ENCODE results near the gene MAN1B1. TPM values are rescaled to one million over a fixed set of nuclear protein-coding genes. Genes with fewer than 3 reads are reported as not detected.

Gene MAN1B1
- polyA plus RNA-seq, 2 of the 4 experiments (the other 2 are of a cell fraction) = 31.7 to 48.6 TPM

DNA sequence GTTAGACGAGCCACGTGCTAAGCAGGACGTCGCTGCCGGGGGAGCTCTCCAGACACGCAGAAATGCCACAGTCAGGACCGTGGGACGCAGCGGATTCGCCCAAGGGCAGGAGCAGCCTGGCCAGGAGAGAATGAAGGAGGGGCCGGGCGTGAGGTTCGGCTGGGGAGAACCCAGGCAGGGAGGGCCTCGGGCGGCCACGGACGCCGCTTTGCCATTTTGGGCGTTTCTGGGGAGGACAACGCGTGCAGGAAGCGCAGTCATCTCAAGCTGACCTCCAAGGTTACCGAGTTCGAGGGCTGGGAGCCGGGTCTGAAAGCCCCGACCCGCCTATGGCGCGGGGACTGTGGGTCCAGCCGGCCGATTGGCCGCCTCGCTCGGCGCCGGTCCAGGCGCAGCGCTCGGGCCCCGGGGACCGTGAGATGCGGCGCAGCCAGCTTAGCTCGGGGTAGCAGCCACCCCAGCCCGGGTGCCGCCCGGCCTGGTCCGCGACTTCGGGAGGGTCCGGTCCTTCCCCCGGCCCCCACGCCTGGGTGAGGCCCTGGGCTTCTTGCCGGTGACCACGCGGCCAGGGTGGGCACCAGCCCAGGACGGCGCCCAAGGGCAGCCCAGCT is 760 bp upstream of the MAN1B1 start:
- POLR2A ChIA-PET = interaction anchor here (0.9 to 2.5 kb wide), 16 partner anchors 9 to 156 kb away, joined by 3 to 19 read pairs (median 4); partner anchors contain the start of genes DPP7, NPDC1, PAXX and SAPCD2
- FAIRE-seq = no peak

DNA sequence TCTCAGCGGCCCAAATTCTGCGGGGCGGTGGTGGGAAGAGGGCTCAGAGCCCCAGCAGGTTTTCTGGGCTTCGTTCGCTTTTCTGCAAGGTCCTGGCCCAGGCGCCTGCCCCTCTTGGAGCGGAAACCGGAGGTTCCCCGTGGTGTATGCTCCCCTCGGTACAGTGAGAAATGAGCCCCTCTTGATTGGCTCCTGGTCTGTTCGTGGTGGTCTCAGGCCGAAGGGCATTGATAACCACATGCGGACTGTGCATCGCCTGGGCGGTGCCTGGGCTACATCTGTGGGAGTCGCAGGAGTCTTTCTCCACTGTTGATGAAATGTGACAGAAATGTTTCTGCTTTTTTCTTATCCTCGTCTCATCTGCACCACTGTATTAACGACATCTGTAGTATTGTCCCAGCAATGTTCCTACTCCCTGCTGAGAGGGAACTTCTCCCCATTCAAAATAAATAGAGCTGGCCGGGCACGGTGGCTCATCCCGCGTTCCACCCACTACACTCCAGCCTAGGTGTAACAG is 682 bp downstream of the MAN1B1 start:
- 58% methylated on average over 13 of the region's 22 CpGs for WGBS (ENCODE audit: missing lambda C conversion rate)
- Histone ChIP-seq H3K4me3 (peak overlapping the region; percentile 82), H3K27ac (peak overlapping the region; percentile 89 to 92), H3K9me3 (no peaks in the 10 kb centered on the region), H3K4me1 (peaks cover 41% of the 10 kb centered on the region), H3K4me2 (peak overlapping the region; percentile 99)
- ChIA-PET CTCF (interaction anchor here (1.0 to 24.0 kb wide), 16 partner anchors 9 to 150 kb away, joined by 3 to 321 read pairs (median 7); partner anchors contain the start of genes NPDC1, RNF224, SAPCD2 and UAP1L1), POLR2A (interaction anchor here (0.6 to 2.5 kb wide), 13 partner anchors 10 to 153 kb away, joined by 3 to 19 read pairs (median 4); partner anchors contain the start of genes DPP7, SAPCD2, TPRN and TUBB4B)
- no peak for TF ChIP-seq ZSCAN20 (CRISPR knock-in tag; IDR thresholded peaks at IDR 0.05)
- TF ChIP-seq, protein P1, sequence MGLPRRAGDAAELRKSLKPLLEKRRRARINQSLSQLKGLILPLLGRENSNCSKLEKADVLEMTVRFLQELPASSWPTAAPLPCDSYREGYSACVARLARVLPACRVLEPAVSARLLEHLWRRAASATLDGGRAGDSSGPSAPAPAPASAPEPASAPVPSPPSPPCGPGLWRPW (IDR thresholded peaks at IDR 0.05) = no peak
- no peak for TF ChIP-seq FOSB (CRISPR knock-in tag; IDR thresholded peaks at IDR 0.05)
- no peak for TF ChIP-seq ZNF302 (CRISPR knock-in tag; IDR thresholded peaks at IDR 0.05)
- no peak for TF ChIP-seq SMC3 (IDR thresholded peaks at IDR 0.05)
- no peak for TF ChIP-seq BHLHE40 (IDR thresholded peaks at IDR 0.05; ENCODE audit: low read depth, low read length)
- TF ChIP-seq RNF2 (IDR thresholded peaks at IDR 0.05; ENCODE audit: borderline replicate concordance, low read depth) = no peak
- TF ChIP-seq CBX8 (IDR thresholded peaks at IDR 0.05) = no peak
- TF ChIP-seq, protein P2, sequence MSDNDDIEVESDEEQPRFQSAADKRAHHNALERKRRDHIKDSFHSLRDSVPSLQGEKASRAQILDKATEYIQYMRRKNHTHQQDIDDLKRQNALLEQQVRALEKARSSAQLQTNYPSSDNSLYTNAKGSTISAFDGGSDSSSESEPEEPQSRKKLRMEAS (IDR thresholded peaks at IDR 0.05) = no peak
- TF ChIP-seq, protein P3, sequence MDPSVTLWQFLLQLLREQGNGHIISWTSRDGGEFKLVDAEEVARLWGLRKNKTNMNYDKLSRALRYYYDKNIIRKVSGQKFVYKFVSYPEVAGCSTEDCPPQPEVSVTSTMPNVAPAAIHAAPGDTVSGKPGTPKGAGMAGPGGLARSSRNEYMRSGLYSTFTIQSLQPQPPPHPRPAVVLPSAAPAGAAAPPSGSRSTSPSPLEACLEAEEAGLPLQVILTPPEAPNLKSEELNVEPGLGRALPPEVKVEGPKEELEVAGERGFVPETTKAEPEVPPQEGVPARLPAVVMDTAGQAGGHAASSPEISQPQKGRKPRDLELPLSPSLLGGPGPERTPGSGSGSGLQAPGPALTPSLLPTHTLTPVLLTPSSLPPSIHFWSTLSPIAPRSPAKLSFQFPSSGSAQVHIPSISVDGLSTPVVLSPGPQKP (IDR thresholded peaks at IDR 0.05; ENCODE audit: low read depth, low read length) = no peak
- no peak for TF ChIP-seq PHF8 (IDR thresholded peaks at IDR 0.05; ENCODE audit: borderline replicate concordance, low read depth)
- no peak for TF ChIP-seq NPAS2 (CRISPR knock-in tag; IDR thresholded peaks at IDR 0.05; ENCODE audit: borderline replicate concordance)
- TF ChIP-seq TP53 (CRISPR knock-in tag; IDR thresholded peaks at IDR 0.05) = no peak
- ATAC-seq (no peak), FAIRE-seq (no peak), DNase-seq (ENCODE audit: low read depth in 1 of 2, low spot score in 1 of 2) (no peak)

More for the DNA sequence above, 760 bp upstream of the MAN1B1 start:
- Histone ChIP-seq H3K4me3 (peak overlapping the region; percentile 88), H3K27ac (peak overlapping the region; percentile 95 to 100), H3K9me3 (no peaks in the 10 kb centered on the region), H3K4me1 (peaks cover 41% of the 10 kb centered on the region), H3K4me2 (peak overlapping the region; percentile 78)
- DNase-seq (ENCODE audit: low read depth in 1 of 2, low spot score in 1 of 2) (peak; percentile 35 to 48), ATAC-seq (peak; percentile 30 to 32)
- CTCF ChIA-PET = interaction anchor here (0.5 to 24.0 kb wide), 21 partner anchors 10 to 327 kb away, joined by 3 to 321 read pairs (median 5); partner anchors contain the start of genes FUT7, NPDC1, RNF224 and SAPCD2
- WGBS (ENCODE audit: missing lambda C conversion rate) = 4% methylated on average over 33 of the region's 58 CpGs
- 0 out of 2 replicates have a peak, but pooled peaks have one; percentile 29 for TF ChIP-seq MYC (IDR thresholded peaks at IDR 0.05; ENCODE audit: borderline replicate concordance, low read length)
- TF ChIP-seq RARB (CRISPR knock-in tag; IDR thresholded peaks at IDR 0.05) = 0 out of 2 replicates have a peak, but pooled peaks have one; percentile 41
- TF ChIP-seq, protein P2 (IDR thresholded peaks at IDR 0.05) = peak; percentile 90
- TF ChIP-seq HOXB13 (CRISPR knock-in tag; IDR thresholded peaks at IDR 0.05; ENCODE audit: low read depth) = peak; percentile 79; the same call in 1 of the 2 replicates
- TF ChIP-seq KDM5A (IDR thresholded peaks at IDR 0.05) = no peak
- peak; percentile 45 for TF ChIP-seq HOXB5 (CRISPR knock-in tag; IDR thresholded peaks at IDR 0.05)
- TF ChIP-seq, protein P4, sequence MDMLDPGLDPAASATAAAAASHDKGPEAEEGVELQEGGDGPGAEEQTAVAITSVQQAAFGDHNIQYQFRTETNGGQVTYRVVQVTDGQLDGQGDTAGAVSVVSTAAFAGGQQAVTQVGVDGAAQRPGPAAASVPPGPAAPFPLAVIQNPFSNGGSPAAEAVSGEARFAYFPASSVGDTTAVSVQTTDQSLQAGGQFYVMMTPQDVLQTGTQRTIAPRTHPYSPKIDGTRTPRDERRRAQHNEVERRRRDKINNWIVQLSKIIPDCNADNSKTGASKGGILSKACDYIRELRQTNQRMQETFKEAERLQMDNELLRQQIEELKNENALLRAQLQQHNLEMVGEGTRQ (IDR thresholded peaks at IDR 0.05) = no peak
- TF ChIP-seq, protein P5, sequence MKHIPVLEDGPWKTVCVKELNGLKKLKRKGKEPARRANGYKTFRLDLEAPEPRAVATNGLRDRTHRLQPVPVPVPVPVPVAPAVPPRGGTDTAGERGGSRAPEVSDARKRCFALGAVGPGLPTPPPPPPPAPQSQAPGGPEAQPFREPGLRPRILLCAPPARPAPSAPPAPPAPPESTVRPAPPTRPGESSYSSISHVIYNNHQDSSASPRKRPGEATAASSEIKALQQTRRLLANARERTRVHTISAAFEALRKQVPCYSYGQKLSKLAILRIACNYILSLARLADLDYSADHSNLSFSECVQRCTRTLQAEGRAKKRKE (CRISPR knock-in tag; IDR thresholded peaks at IDR 0.05; ENCODE audit: low read depth) = peak; percentile 40; the same call in 1 of the 2 replicates
- TF ChIP-seq POLR2A (IDR thresholded peaks at IDR 0.05; ENCODE audit: low read length) = peak; percentile 18; the same call in 1 of the 2 replicates
- TF ChIP-seq PHF8 (IDR thresholded peaks at IDR 0.05; ENCODE audit: borderline replicate concordance, low read depth) = peak; percentile 47
- 0 out of 2 replicates have a peak, but pooled peaks have one; percentile 5 for TF ChIP-seq GATA3 (IDR thresholded peaks at IDR 0.05; ENCODE audit: borderline replicate concordance)
- TF ChIP-seq EHMT2 (IDR thresholded peaks at IDR 0.05; ENCODE audit: low read depth) = no peak
- TF ChIP-seq, protein P6, sequence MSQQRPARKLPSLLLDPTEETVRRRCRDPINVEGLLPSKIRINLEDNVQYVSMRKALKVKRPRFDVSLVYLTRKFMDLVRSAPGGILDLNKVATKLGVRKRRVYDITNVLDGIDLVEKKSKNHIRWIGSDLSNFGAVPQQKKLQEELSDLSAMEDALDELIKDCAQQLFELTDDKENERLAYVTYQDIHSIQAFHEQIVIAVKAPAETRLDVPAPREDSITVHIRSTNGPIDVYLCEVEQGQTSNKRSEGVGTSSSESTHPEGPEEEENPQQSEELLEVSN (IDR thresholded peaks at IDR 0.05; ENCODE audit: borderline replicate concordance, low read depth) = 0 out of 2 replicates have a peak, but pooled peaks have one; percentile 39
